Right atrium auricular region (tissue), 2 donors: ENCODE results near the gene BPIFB1. TPM values are rescaled to one million over a fixed set of nuclear protein-coding genes. Genes with fewer than 3 reads are reported as not detected.

Experiments used
- DNase-seq: peaks from one replicate; pipeline ENCODE4 v3.0.0-alpha.2; 2019; ENCODE audit warnings: low spot score
- H3K27ac ChIP-seq, 2 donors: fragments of 200-600 bp; sonication (generic); 1 replicate in 1 of 2; 2 replicates in 1 of 2; pipeline ENCODE4 v1.5.1; 2016 to 2019
- H3K27me3 ChIP-seq, 2 donors: fragments of 200-600 bp; sonication (generic); one replicate each; pipeline versions ENCODE4 v1.5.1 to v1.6.0; 2017 to 2019
- H3K36me3 ChIP-seq: fragments of 200-600 bp; sonication (generic); one replicate; pipeline ENCODE4 v1.5.1; 2016
- H3K4me1 ChIP-seq, 2 donors: fragments of 200-600 bp; sonication (generic); one replicate each; pipeline versions ENCODE4 v1.5.1 to v1.6.0; 2017 to 2019
- H3K4me3 ChIP-seq, 2 donors: fragments of 200-600 bp; sonication (generic); 1 replicate in 1 of 2; 2 replicates in 1 of 2; pipeline ENCODE4 v1.5.1; 2017 to 2019; ENCODE audit warnings: mild to moderate bottlenecking in 1 of 2, moderate library complexity in 1 of 2
- H3K9me3 ChIP-seq, 2 donors: fragments of 200-600 bp; sonication (generic); one replicate each; pipeline ENCODE4 v1.5.1; 2019
- total RNA-seq, 2 donors: library from RNA; depleted of rRNA; stranded (reverse); fragments of >200 nt; gene quantifications; one replicate each; pipeline ENCODE4 v1.1.0, GENCODE V29; 2016
- TF ChIP-seq, protein P1 (sequence below), 2 donors: fragments of 200-600 bp; sonication (generic); IDR thresholded peaks; one replicate each; pipeline ENCODE4 v1.5.1; 2019; ENCODE audit warnings: antibody characterized with exemption in 2 of 2

The BPIFB1 gene
- total RNA-seq, 2 donors from 2014 or later = not detected

DNA sequence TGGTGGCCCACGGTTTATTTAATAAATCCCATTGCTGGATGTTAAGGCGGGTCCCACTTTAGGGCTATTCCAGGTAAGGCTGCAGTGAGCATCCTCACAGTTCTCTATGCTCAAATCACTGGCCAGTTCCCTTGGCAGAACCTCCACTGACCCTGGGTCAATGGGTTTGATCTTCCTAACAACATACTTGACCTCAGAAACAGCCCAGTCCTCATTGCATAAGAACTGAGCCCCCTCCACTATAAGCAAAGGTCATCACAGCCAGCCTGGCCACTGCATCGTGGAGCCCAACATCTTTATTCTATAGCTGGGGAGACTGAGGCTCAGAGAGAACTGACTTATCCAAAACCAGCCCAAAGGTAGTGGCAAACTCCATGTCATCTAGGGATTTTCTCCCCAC lies 4.3 kb upstream of the BPIFB1 start:
- Histone ChIP-seq H3K9me3 (no peaks in the 10 kb centered on the region), H3K27ac (no peak overlapping the region), H3K4me3 (no peak overlapping the region), H3K27me3 (peaks cover 0 to 3% of the 10 kb centered on the region in 2 donors), H3K36me3 (no peaks in the 10 kb centered on the region), H3K4me1 (no peaks in the 10 kb centered on the region)
- no peak for DNase-seq
- TF ChIP-seq, protein P1, sequence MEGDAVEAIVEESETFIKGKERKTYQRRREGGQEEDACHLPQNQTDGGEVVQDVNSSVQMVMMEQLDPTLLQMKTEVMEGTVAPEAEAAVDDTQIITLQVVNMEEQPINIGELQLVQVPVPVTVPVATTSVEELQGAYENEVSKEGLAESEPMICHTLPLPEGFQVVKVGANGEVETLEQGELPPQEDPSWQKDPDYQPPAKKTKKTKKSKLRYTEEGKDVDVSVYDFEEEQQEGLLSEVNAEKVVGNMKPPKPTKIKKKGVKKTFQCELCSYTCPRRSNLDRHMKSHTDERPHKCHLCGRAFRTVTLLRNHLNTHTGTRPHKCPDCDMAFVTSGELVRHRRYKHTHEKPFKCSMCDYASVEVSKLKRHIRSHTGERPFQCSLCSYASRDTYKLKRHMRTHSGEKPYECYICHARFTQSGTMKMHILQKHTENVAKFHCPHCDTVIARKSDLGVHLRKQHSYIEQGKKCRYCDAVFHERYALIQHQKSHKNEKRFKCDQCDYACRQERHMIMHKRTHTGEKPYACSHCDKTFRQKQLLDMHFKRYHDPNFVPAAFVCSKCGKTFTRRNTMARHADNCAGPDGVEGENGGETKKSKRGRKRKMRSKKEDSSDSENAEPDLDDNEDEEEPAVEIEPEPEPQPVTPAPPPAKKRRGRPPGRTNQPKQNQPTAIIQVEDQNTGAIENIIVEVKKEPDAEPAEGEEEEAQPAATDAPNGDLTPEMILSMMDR (IDR thresholded peaks at IDR 0.05) = no peak

DNA sequence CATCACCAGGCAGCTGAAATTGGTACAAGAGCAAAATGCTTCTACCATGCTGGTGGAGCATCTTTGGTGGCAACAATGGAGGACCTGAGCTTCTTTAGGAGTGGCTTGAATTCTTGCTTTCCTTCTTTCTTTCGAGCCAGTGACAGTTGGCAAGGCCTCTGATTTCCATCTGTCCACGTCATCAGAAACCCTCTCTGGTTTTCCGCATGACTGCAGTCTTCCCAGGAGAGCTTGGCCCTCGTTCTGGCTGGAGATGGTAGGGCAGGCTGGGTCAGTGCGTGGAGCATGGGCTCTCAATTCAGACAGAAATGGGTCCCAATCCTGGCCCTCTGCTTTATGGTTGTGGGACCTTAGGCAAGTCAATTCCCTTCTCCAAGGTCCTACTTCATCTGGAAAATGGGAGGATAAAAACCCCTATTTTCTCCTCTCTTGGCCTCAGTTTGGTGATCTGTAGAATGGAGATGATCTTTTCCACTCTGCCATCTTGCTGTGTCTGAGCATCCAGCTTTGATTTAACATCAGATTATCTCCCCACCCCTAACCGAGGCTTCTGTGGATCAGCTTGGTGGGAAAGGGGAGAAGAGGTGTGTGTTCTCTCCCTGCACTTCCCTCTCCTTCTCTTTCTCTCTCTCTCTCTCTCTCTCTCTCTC lies 3.6 kb upstream of the BPIFB1 start:
- H3K4me3 ChIP-seq = no peak overlapping the region
- DNase-seq = no peak
- TF ChIP-seq, protein P1 (IDR thresholded peaks at IDR 0.05) = no peak
- no peaks in the 10 kb centered on the region for H3K9me3 ChIP-seq
- no peaks in the 10 kb centered on the region for H3K36me3 ChIP-seq
- no peaks in the 10 kb centered on the region for H3K4me1 ChIP-seq
- no peak overlapping the region for H3K27ac ChIP-seq
- peaks cover 0 to 5% of the 10 kb centered on the region in 2 donors for H3K27me3 ChIP-seq

DNA sequence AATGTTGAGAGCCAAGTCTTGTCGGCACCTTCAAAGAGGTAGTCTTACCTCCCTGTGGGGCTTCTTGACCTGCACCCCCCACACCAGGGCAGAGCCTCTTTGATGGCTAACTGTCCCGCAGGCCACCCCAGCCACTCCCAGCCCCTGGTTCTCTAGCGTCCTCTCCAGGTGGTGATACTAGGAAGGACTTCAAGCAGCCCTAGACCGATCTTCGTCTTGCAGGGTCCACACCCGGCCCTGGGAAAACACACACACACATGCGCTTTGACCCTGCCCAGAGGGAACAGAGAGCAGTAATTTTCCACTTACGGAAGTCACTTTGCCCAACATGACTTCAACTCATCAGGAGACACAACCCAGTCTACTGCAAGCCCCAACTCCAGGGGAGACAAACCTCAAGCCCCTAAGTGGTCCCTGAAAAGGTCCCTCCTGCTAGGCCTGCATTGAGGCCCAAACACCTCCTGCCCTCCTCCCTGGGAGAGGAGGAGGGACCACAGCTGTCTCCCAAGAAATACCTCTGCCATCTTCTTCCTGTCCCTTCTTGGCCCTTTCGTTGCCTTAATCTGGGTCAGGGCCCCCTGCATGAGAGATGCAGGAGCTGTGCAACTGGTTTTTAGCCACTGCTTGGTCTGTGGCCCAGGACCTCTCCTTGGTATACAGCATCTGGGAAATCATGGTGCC lies 2.9 kb upstream of the BPIFB1 start:
- no peaks in the 10 kb centered on the region for H3K4me1 ChIP-seq
- H3K4me3 ChIP-seq = no peak overlapping the region
- no peaks in the 10 kb centered on the region for H3K9me3 ChIP-seq
- no peak overlapping the region for H3K27ac ChIP-seq
- no peak for DNase-seq
- peaks cover 0 to 6% of the 10 kb centered on the region in 2 donors for H3K27me3 ChIP-seq
- H3K36me3 ChIP-seq = no peaks in the 10 kb centered on the region
- TF ChIP-seq, protein P1 (IDR thresholded peaks at IDR 0.05) = no peak

DNA sequence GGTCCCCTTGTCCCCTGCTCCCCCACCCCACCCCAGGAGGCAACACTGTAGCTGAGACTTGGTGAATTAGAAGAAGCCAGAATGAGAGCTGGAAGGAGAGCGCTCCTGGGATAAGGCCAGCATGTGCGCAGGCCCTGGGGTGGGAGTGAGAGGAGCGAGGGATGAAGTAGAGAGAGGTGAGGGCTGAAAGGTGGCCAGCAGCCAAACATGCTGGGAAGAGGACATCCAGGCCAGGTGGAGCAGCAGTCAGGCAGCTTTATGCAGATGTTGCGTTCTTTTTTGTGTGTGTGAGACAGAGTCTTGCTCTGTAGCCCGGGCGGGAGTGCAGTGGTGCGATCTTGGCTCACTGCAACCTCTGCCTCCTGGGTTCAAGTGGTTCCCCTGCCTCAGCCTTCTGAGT lies 2.2 kb upstream of the BPIFB1 start:
- no peaks in the 10 kb centered on the region for H3K36me3 ChIP-seq
- DNase-seq = no peak
- H3K27ac ChIP-seq = no peak overlapping the region
- no peaks in the 10 kb centered on the region for H3K4me1 ChIP-seq
- TF ChIP-seq, protein P1 (IDR thresholded peaks at IDR 0.05) = no peak
- no peaks in the 10 kb centered on the region for H3K9me3 ChIP-seq
- H3K27me3 ChIP-seq = peaks cover 0 to 6% of the 10 kb centered on the region in 2 donors
- no peak overlapping the region for H3K4me3 ChIP-seq

DNA sequence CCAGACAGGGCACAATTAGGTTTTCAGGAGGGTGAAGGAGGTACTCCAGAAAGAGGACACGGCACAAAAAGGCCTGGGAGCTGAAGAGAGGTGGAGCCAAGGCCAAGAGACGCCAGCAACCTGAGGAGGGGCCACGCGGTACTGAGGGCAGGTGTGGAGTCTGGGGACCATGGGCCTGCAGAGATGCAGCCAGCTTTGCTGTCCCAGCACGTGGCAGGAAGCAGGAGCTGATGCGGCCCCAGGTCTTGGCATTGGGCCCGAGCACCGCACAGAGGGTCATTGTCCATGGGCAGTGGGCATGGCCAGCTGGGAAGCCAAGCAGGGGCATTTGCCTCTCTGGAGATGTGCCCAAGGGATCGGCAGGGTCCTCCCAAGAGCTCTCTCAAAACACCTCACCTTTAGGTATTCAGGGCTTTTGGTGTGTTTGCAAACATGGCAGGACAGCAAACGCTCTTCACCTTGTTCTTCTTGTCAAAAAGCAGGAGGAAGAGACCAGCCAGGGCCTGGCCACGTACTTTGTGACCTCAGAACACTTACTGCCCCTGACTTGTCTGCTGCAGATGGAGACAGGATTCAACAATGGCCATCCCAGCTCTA lies 1.4 kb upstream of the BPIFB1 start:
- no peaks in the 10 kb centered on the region for H3K36me3 ChIP-seq
- peaks cover 0 to 6% of the 10 kb centered on the region in 2 donors for H3K27me3 ChIP-seq
- no peak for DNase-seq
- TF ChIP-seq, protein P1 (IDR thresholded peaks at IDR 0.05) = no peak
- H3K9me3 ChIP-seq = no peaks in the 10 kb centered on the region
- no peak overlapping the region for H3K27ac ChIP-seq
- H3K4me1 ChIP-seq = no peaks in the 10 kb centered on the region
- H3K4me3 ChIP-seq = no peak overlapping the region
